KBM-7 (cell line): Measurements from ENCODE around the gene CLDN3.
A peak's percentile ranks its signal among the peaks of the same experiment; 100 is the strongest.

Experiments used
- DNase-seq: peaks from one replicate; pipeline ENCODE4 v3.0.0-alpha.2; 2015
- in situ Hi-C: fragments of 300-500 bp; cut with MboI; formaldehyde crosslinking; loops from 2 replicates; pipeline ENCODE4 v1.14.3; 2020; ENCODE audit warnings: low sequenced_read_pairs, low pct_unique_long_range_greater_than_20kb, mixed read lengths

The CLDN3 gene

DNA sequence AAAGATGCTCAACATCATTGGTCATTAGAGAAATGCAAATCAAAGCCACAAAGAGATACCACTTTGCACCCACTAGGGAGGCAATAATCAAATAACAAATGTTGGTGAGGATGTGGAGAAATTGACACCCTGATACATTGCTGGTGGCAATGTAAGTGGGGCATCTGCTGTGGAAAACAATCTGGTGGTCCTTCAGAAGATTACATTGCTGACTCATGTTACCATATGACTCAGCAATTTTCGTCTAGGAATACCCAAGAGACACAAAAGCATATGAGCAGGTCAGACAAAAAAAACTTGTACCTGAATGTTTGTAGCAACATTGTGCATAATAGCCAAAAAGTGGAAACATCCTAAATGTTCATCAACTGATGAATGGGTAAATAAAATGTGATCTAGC, 4.9 kb upstream of the CLDN3 start:
- DNase-seq: peak; percentile 24
- in situ Hi-C loops: no loop called here

DNA sequence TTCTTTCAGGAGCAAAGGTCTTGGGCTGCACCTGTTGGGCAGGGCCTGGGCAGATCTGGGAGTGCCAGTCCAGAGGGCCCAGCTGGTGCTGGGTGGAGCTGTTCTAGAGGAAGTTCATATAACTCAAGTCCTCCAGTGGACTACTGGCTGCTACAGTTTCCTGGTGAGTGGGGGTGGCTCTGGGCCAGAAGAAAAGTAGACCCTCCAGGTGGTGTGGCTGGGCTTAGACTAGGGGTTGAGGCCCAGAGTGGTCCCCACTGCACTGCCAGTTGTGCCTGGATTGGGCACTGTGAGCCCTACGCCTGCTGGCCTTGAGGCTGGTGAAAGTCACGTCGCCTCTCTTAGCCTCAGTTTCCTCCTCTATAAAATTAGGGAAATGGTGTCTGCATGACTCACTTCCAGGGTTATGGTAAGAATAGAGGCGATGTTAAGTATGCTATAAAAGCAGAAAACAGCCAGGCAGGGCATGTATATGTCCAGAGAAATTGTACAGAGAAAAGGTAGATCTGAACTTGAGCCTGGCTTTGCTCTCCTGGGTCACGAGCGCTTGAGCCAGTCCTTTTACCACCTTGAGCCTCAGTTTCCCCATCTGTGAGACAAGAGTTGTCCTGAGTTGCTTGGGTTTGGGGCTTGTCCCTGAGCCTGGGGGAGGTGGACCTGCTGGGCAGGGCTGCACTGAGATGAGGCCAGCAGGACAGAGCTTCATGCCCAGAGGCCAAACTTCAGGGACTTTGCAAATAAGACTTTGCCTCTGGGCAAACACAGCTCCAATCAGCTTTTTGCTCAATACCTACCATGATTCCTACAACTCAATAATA, 3.8 kb upstream of the CLDN3 start:
- in situ Hi-C loops: no loop called here
- DNase-seq: no peak

DNA sequence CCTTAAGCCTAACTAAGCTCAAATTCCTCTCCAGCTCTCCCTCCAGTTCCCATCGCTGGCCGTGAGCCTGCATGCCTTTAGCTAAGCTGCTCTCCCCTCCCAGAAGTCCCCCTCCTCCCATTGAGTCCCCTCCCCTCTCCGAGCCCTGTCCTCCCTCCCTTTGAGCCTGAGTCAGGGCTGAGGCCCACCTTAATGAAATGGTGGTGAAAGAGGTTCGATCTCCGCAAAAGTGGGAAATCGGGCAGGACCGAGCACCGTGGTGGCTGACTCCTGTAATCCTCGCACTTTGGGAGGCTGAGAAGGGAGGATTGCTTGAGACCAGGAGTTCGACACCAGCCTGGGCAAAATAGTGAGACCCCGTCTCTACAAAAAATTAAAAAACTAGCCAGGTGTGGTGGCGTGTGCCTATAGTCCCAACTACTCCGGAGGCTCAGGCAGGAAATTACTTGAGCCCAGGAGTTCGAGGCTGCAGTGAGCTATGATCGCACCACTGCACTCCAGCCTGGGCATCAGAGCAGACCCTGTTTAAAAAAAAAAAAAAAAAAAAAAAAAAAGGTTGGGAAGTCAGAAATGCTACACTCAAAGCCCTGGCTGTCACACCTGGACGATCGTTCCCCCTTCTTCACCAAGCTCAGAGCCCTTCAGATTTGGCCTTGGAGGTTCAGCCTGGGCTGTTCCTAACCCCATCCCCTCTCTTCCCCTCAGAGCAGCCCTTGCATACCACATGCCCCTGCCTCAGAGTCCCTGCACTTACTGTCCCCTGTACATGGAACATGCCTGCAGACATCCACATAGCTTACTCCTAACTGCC, 995 bp upstream of the CLDN3 start:
- DNase-seq: no peak
- in situ Hi-C loops: no loop called here

DNA sequence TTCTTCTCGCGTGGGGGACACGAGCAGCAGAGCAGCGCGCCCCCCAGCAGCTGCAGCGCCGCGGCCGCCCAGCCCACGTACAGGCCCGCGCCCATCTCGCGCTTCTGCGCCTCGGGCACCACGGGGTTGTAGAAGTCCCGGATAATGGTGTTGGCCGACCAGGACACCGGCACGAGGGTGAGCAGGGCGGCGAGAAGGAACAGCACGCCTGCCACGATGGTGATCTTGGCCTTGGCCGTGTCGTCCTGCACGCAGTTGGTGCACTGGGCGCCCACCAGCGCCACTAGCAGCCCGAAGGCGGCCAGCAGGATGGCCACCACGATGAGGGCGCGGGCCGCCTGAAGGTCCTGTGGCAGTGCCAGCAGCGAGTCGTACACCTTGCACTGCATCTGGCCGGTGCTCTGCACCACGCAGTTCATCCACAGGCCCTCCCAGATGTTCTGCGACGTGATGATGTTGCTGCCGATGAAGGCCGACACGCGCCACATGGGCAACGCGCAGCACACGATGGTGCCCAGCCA, 529 bp downstream of the CLDN3 start:
- in situ Hi-C loops: no loop called here
- DNase-seq: no peak

DNA sequence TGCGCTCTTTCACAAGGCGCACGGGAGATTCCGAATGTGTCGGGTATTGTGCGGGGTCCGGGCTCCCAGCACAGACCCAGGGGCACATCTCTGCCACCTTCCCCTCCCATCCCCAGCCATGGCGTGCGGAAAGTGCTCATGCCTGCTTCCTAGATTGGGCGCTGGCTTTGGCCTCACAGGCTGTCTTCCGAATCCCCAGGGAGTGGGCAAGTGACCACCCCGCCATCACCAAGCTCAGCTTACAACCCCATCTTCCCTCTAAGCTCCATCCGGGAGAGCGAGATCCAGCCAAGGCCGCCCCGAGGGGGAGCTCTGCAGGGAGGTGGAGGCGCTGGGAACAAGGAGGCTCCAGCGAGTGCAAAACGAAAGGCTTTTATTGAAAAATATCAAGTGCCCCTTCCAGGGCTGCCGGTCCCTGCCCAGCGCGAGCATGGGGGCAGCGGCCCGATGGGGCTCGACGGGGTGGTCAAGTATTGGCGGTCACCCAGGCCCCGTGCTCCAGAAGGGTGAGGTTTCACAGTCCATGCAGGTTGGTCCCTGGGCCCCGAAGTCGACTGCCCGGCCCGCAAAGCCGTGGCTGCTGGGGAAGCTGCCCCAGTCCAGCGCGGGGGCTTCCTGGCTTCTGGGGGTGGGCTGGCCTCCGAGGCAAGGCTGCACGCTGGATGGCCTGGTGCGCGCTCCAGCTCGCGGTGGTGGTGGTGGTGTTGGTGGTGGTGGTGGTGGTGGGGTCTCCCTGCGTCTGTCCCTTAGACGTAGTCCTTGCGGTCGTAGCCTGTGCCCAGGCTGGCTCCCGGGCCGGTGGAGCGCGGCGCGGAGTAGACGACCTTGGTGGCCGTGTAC, 1.2 kb downstream of the CLDN3 start:
- DNase-seq: no peak
- in situ Hi-C loops: no loop called here

DNA sequence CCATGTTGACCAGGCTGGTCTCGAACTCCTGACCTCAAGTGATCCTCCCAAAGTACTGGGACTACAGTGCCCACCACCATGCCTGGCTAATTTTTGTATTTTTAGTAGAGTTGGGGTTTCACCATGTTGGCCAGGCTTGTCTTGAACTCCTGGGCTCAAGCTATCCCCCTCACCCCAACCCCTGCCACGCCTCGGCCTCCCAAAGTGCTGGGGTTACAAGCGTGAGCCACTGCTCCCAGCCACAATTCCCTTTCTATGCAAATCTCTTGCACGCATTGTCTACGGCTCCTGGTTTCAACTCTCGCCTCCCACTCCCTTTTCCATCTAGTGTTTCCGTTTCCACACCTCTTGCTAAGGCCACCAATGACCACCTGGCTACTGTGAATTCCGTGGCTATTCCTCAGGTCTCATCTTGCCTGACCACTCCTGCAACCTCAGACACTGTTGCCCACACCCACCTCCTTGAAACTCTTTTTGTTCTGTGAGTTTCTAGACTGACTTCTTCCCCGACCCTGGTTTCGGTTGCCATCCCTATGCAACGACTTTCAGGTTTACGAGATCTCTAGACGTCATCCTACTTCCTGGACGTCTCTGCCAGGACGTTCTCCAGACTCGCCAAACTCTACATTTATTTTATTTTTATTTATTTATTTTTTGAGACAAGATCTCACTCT, 3.4 kb downstream of the CLDN3 start:
- in situ Hi-C loops: no loop called here
- no peak for DNase-seq

DNA sequence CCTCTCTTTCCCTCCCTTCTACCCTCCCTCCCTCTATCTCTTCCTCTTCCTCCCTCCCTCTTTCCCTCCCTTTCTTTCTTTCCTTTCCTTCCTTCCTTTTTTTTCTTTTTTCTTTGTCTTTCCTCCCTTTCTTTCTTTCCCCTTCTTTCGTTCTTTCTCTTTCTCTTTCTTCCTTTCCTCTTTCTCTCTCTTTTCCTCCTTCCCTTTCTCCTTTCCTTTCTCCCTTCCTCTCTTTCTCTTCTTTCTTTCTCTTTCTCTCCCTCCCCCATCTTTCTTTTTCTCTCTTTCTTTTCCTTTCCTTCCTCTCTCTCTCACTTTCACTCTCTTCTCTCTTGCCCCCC, 7.4 kb downstream of the CLDN3 start:
- in situ Hi-C loops: no loop called here

DNA sequence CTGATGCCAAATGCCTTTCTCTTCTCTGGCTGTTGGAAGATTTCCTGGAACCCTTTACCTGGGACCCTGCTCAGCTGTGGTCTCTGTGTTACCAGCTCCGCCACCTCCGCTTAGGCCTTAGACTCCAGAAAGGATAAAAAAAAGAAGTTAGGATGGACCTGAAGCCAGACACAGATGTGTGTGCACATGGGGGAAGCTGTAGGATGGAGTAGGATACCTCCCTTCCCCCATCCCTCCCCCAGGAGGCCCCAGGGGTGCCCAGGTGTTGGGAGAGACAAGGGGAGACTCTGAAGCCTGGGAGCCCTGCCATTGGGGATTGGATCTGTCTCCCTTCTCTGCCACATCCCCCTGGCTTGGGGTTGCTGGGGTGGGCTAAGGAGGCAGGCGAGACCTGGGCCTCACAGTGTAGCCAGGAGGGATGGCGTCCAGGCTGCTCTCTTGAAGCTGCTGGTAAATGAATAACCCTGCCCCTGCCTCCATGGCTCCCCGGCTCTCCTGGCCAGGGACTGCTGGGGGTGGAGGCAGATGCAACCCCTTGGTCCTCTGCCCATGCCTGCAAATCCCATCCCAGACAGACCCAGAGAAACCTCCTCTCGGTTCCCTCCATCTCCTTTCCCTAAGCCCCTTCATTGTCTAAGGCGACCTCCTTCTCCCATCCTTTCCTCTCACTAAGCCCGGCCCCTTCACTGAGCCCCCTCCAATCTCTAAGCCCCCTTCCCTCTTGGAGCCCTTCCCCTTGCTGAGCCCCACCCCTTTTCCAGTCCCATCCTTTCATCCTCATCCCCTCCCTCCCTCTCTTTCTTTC, 8.0 kb downstream of the CLDN3 start:
- DNase-seq: no peak
- in situ Hi-C loops: no loop called here

More for the DNA sequence above, 7.4 kb downstream of the CLDN3 start:
- DNase-seq: no peak

DNA sequence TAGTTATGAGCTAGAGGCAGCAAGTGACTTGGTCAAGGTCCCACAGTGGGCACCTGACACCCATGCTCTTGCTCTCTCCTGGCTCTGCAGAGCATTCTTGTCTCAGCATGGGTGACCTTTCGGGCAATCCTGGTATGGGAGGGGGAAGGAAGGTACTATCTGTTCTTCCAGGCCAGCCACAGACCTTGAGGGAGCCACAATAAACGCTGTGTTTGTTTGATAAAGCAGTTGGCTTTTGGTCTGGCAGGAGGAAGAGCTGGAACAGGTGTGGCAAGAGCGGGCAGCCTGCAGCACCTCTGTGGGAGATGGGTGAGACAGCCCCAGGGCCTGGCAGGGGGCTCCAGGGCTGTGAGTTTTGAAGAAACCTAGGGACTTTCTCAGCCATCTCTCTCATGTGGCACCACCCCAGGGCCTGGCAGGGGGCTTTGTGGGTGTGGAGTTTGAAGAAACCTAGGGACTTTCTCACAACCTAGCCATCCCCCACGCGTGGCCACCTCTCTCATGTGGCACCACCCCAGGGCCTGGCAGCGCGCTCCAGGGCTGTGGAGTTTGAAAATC, 11.4 kb downstream of the CLDN3 start:
- DNase-seq: no peak
- in situ Hi-C loops: no loop called here

DNA sequence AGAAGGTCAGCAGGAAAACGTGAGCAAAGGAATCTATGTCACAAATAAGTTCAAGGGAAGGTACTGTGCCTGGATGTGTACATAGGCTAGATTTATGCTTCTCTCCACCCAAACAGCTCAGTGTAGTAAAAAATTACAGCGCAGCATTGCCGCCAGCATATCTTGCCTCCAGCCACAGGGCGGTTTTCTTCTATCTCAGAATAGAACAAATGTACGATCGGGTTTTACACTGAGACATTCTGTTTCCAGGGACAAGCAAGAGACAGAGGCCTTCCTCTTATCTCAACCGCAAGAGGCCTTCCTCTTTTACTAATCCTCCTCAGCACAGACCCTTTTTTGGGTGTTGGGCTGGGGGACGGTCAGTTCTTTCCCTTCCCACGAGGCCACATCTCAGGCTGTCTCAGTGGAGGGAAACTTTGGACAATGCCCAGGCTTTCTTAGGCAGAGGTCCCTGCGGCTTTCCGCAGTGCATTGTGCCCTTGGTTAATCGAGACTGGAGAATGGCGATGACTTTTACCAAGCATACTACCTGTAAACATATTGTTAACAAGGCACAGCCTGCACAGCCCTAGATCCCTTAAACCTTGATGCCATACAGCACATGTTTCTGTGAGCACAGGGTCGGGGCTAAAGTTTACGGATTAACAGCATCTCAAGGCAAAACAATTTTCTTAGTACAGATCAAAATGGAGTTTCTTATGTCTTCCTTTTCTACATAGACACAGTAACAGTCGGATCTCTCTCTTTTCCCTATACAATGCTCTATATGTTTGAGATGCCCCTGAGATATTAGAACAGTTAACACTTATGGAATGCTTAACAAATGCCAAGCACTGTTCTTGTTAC, 19.9 kb downstream of the CLDN3 start:
- peak; percentile 91 for DNase-seq

DNA sequence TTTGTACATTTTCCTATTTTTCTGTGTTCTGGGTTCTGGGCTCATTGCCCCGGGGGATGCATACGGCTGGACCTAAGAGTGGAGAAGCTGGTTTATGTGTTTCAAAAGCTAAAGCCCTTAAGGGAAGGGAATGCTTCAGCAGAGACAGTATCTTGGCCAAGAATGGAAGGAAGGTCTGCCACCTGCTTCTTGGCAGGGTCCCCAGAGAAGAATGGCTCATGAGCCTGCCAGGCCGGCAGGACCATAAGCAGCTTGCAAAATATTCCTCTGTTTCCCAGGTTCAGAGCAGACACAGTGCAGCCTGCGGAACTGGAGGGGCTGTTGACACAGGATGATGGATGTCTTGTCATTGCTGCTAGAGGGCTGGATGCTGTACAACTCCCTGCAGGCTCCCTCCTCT, 23.7 kb downstream of the CLDN3 start:
- in situ Hi-C loops: no loop called here
- DNase-seq: no peak

More for the DNA sequence above, 19.9 kb downstream of the CLDN3 start:
- in situ Hi-C loops: no loop called here

DNA sequence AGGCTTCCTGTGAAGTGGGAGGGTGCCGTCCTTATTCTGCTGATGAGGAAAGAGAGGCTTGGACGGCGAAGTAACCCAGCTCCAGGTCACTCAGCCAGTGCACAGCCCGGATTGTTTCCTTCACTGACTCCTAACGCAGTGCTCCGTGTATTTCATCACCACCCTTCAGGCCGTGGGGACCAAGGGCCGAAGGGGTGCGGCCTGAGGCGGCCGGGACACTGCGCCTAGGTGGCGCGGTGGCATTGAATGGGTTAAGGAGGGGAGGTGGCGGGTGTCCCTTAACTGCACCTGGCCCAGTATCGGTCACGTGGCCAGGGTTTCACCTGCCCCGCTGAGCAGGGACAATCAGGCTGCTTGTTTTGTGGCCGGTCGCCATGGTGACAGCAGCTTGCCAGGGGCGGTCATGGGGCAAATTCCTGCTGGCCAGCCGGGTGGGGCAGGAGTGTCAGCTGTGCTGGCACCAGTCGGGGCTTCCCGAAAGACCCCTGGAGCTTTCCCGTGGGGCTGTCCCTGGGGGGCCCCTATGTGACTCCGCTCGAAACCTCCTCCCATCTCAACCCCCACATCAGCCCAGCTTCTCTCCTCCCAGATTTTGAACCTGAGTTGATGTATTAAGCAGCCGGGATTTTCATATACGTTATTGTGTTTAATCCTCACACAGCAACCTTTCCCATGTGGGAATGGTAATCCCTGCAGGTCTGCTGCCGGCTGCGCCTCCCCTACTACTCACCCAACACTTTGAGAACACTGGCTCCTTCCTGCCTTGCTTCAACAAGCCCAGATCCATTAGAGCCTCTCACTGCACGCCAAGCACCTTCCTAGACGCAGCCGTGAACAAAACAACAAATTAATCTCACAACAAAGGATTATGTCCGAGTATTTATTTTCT, 27.1 kb downstream of the CLDN3 start:
- no peak for DNase-seq
- in situ Hi-C loops: no loop called here

DNA sequence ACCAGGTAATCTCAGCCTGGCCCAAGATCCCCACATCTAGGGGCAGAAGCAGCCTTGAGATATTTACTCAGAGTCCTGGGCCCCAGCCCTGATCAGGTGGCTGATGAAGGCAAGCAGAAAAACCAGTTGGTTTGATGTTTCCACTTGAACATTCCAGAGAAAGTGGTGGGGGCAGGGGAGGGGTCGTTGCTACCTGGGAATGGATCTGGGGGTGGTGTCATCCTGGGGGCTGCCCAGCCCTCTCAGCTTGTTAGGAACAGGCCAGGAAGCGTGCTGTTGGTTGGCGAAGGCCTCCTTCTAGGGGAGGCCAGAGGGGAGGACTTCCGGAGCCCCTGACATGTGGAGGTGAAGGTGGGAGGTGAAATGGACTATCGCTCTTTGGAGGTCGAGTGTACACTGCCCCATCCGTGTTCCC, 27.7 kb downstream of the CLDN3 start:
- in situ Hi-C loops: no loop called here
- no peak for DNase-seq

DNA sequence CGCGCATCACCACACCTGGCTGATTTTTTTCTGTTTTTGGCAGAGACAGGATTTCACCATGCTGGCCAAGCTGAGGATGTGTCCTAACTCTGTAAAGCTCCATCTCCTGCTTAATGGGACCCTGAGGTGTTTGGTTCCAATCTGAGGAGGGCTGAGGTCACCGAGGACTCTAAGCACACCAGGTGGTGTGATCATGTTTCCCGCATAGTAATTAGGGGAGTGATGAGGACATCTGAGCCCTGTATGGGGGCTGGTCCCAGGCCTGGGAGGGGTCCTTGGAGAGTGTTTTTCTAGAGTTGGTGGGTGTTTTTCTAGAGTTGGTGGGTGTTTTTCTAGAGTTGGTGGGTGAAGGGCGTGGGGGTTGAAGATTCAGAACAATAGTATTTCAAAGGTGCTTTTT, 28.5 kb downstream of the CLDN3 start:
- in situ Hi-C loops: no loop called here
- DNase-seq: no peak

DNA sequence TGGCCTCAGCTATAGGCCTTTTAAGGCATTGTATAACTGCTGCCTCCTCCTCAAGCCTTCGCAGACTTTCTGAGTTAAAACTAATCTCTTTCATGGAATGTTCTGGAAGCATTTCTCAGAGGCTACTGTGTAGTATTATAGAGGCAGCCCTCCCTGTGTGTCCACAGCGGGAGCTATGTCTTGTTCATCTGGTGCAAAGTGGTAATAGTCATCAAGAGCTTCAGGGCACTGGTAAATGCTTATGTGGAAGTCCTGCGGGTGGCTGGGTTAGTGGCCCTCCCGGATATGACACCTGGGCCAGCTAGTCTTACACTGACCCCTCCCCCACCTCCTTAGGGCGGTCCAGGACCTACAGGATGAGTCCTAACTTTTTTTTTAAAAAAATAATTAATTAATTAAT, 29.3 kb downstream of the CLDN3 start:
- in situ Hi-C loops: no loop called here
- DNase-seq: no peak

DNA sequence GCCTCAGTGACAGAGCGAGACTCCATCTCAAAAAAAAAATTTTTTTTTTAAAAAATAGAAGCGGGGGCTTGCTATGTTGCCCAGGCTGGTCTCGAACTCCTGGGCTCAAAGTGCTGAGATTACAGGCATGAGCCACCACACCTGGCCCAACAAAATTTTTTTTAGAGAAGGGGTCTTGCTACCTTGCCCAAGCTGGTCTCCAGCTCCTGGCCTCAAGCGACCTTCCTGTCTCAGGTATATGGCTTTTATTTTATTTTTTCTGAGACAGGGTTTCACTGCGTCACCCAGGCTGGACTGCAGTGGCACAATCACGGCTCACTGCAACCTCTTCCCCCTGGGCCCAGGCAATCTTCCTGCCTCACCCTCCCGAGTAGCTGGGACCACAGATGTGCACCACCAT, 29.9 kb downstream of the CLDN3 start:
- DNase-seq: no peak
- in situ Hi-C loops: no loop called here
